Heart left ventricle (tissue), 13 donors: ENCODE data around the gene SESN1.

Source experiments
- POLR2A ChIP-seq, 2 donors: fragments of 450-650 bp; IDR thresholded peaks; one replicate each; pipeline ENCODE4 v1.6.1; 2017; ENCODE audit warnings: antibody characterized with exemption in 2 of 2, mild to moderate bottlenecking in 2 of 2, moderate library complexity in 2 of 2
- TF ChIP-seq, protein P1 (sequence below), 12 donors: fragments of 200-600 bp; sonication (generic) in 4 of 12; IDR thresholded peaks; one replicate each; pipeline versions ENCODE4 v1.5.0 to v1.8.0; 2018 to 2022; ENCODE audit warnings: antibody characterized with exemption in 12 of 12, mild to moderate bottlenecking in 5 of 12
- donor health status: ischemic (EF 13 %, LVEDD 7.1; RV severe dilation, severe dysfunction).
- donor health status: DM: no; HTN: yes; CAD: no.
- donor health status: DM: no; HTN: no; CAD: no.
- donor health status: ischemic (EF 25% LVEDD 6.9; RV normal size, moderate dysfunction).
- donor health status: ischemic (EF 25% LVEDD 5.7; RV mildly dilated, moderate dysfunction).
- donor health status: ischemic (EF 35%, LVEDD 5.7; RV mildly dilated, moderate dysfunction).
- donor health status: nonischemic (EF 11% LVEDD 7.7; RV severe dilation, severe dysfunction).
- donor health status: DM: yes; HTN: yes; CAD: no.
- donor health status: PGD.
- donor health status: ischemic (EF 29% LVEDD 5.4; RV normal size, mild dysfunction).
- donor health status: nonischemic (EF 23%, LVEDD 6.1; RV moderate dilation, normal function).

DNA sequence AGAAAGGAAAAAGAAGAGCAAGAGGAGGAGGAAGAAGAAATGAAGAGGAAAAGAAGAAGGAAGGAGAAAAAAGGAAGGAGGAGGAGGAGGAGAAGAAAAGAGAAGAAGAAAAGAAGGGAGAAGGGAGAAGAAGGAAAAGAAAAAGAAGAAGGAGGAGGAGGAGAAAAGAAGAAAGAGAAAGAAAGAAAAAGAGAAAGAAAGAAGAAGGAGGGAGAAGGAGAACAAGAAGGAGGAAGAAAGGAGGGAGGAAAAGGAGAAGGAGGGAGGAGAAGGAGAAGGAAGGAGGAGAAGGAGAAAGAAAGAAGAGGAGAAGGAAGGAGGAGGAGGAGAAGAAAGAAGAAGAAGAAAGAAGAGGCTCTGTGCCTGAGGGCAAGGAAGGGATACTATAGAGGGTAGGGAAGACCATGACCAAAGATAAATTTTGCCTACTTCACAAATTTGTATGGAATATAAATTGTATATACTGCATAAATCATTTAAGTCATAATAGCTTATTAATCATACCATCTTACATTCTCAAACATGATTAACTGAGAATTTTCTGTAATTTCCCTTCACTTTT lies 55.7 kb downstream of the SESN1 start:
- TF ChIP-seq, protein P1, sequence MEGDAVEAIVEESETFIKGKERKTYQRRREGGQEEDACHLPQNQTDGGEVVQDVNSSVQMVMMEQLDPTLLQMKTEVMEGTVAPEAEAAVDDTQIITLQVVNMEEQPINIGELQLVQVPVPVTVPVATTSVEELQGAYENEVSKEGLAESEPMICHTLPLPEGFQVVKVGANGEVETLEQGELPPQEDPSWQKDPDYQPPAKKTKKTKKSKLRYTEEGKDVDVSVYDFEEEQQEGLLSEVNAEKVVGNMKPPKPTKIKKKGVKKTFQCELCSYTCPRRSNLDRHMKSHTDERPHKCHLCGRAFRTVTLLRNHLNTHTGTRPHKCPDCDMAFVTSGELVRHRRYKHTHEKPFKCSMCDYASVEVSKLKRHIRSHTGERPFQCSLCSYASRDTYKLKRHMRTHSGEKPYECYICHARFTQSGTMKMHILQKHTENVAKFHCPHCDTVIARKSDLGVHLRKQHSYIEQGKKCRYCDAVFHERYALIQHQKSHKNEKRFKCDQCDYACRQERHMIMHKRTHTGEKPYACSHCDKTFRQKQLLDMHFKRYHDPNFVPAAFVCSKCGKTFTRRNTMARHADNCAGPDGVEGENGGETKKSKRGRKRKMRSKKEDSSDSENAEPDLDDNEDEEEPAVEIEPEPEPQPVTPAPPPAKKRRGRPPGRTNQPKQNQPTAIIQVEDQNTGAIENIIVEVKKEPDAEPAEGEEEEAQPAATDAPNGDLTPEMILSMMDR (IDR thresholded peaks at IDR 0.05): no peak
- no peak for TF ChIP-seq POLR2A (IDR thresholded peaks at IDR 0.05)
